OCI-M2 (cell line): Measurements from ENCODE around the gene ZXDC.

Source experiments
- DNase-seq: peaks from one replicate; lab custom pipeline; 2025; ENCODE audit not compliant: unreplicated experiment; lab: John Stamatoyannopoulos, UW

Gene ZXDC

DNA sequence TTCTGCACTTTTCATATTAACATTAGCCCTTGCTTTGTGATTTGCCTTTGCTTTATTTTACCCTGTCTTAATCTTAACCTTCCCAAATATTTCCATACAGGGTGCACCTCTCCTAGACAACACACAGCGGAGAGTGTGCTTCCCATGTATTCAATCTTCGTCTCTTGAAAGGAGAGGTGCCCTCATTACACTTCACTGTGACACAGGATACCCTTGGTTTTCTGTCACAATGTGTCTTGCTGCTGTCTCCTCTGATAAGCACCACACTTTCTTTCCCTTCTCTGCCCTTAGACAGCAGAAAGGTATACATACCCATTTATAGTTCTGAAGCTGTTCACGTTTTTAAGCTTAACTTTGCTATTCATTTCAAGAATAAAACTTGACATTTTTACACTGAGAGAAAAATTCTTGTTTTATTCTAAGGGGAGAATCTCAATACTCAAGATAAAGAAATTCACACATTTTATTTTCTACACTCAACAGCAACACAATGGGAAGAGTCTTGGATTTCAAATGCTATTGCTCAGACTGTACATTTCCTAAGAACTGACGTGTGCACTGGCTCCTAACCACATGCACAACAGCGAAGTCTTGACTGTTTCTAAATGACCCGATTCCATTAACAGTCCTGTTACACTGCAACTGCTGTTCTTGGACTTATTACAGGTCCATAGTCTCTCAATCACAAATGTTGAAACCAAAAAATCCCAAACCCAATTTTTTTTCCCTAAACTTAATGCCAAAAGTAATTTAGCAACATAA is 21.1 kb downstream of the ZXDC start:
- no peak for DNase-seq

DNA sequence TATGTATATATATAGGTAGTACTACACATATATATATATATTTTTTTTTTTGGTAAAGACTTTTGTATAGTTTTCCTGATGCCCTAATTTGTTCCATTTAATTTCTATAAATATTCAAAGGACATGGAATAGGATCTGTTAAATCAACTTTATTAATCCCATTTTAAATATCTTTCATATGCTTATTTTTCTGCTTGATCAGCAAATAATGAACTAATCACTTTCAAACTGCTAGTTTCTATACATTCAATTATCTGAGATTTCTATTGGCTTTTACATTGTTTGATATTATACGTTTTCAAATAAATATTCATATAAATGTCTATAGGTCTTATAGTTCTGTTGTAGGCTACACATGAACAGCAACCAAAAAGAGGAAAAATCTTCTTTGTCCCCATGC is 21.7 kb downstream of the ZXDC start:
- DNase-seq: no peak

DNA sequence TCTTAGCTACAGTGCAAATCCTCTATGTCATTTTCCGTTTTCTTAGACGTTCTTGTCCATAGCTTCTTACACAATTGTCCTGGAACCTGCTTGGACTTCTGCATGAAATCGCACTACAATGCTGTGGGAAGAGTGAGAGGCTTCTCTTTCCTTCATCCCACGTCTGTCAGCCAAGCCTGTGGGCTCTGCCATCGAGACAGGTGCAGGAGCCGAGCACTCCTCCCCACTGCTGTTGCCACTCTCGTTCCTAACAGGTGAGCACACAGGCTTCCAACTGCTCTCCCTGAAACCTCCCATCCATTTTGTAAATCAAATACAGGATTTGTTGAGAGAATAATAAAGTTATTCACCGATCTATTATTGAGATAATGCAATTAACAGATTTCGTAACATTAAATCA is 23.5 kb downstream of the ZXDC start:
- DNase-seq: no peak

- no peak for DNase-seq
Observed at GRCh38 chr3:126451511-126451910, 24.2 kb downstream of the ZXDC start.

GRCh38 chr3:126450744-126451143 is 24.9 kb downstream of the ZXDC start:
- DNase-seq: no peak

- DNase-seq: no peak
Observed at GRCh38 chr3:126450219-126450618, 25.5 kb downstream of the ZXDC start.

GRCh38 chr3:126449621-126450051 is 26.1 kb downstream of the ZXDC start:
- no peak for DNase-seq

- no peak for DNase-seq
Observed at GRCh38 chr3:126448893-126449180, 26.9 kb downstream of the ZXDC start.

DNA sequence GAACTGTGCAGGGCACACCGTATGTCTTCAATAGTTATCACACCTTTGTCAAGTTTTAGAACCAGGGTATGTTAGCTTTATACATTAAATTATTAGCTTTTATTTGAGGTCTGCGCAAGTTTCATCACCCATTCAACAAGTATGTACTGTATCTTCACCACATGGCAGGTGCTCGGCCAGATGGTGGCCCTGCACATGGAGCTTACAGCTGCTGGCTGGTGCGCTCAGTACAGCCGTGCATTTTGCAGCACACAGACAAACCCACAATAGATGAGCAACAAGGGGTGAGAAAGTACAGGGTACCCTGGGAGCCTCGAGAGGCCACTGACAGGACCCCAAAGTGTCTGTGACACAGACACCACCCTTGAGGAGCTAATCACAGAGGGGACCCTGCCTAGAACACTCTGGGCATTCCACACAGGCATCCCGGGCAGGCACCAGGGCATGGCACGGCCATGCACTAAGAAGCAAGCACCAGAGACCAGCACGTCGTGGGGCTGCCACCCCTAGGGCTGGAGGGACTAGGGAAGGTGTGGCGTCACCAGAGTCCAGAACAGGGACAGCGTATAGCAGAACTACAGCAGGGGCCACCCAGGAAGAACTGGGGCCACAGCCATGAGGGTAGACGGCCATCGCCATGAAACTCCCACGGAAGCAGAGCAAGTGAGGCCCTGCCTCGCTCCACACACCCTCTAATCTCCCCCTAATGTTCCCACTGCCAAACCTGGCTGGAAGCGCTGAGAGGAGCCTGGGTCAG is 27.4 kb downstream of the ZXDC start:
- DNase-seq: no peak

- no peak for DNase-seq
Observed at GRCh38 chr3:126447456-126448106, 28.1 kb downstream of the ZXDC start.

GRCh38 chr3:126446791-126447190 is 28.9 kb downstream of the ZXDC start:
- DNase-seq: no peak

DNA sequence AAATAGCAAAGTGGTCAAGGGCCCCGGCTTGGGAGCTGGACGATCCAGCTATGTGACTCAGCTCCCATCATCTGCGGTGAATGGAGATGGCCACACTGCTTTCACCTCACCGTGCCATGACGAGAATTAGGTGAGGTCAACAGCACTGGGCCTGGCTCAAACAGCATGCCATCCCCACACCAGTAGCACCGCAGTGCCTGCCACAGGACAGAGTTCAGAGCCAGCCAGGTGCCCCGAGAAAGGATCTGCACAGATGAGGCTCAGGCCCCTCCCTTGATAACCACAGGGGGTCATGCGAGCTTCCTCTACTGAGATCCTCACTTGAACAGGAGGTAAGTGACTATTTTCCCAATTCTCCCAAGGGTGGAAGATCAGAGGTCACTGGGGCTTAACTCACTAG is 29.4 kb downstream of the ZXDC start:
- DNase-seq: no peak

GRCh38 chr3:126445506-126445905 is 30.2 kb downstream of the ZXDC start:
- no peak for DNase-seq

DNA sequence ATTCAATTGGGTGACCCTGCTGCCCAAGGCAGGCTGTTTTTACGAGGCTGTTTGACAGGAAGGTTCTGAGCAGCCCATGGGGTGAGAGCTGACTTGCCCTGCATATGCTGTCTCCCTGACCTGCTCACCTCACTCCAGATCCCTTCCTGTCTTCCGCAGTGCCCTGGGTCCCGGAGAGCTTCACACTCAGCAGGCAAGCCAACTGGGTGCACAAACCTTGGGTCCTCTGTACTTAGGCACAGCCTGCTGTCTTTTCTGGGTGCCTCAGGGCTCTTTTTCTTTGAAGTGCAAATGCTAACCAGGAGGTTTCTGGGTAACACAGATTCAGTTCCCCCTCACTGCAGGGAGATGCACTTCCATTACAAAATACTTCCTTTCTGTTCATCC is 32.8 kb downstream of the ZXDC start:
- no peak for DNase-seq

GRCh38 chr3:126442094-126442855 is 33.4 kb downstream of the ZXDC start:
- no peak for DNase-seq

- no peak for DNase-seq
Observed at GRCh38 chr3:126441256-126441880, 34.3 kb downstream of the ZXDC start.

- no peak for DNase-seq
Observed at GRCh38 chr3:126440709-126440995, 35.0 kb downstream of the ZXDC start.

- no peak for DNase-seq
Observed at GRCh38 chr3:126439968-126440708, 35.6 kb downstream of the ZXDC start.

- DNase-seq: no peak
Observed at GRCh38 chr3:126439346-126439967, 36.2 kb downstream of the ZXDC start.

- DNase-seq: no peak
Observed at GRCh38 chr3:126438746-126439145, 36.9 kb downstream of the ZXDC start.
